ENCODE results near the gene C10orf143.

C10orf143 gene

GRCh38 chr10:130016095-130016494 lies 94.5 kb downstream of the C10orf143 start:
- DNase-seq, result no peak

DNA sequence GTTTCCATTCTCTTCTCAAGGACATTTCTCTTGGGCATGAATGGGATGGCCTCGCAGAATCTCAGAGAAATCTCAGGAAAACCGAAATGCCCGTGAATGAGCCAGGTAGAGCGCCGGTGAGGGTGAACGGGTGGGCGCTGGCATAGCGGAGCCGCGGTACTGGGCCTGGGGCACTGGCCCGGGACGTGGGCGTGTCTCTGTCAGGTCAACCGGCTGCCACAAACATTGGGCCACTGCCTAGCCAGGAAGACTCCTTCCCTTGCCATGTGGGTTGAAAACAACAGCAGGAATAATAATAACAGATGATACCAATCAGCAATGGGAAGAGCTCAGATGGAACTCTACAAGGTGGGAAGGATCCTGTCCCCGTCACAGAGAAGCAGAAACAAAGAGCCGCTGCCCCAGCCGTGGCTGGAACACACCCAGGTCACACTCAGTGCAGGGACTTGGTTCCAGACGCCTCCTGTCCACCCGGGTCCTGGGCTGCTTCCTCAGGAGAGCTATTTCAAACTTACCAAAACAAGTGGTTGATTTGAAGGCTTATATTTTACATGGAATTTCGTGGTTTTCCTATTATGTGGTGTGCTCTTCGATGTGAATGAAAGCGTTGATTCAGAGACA lies 95.4 kb downstream of the C10orf143 start:
- DNase-seq, result no peak

DNA sequence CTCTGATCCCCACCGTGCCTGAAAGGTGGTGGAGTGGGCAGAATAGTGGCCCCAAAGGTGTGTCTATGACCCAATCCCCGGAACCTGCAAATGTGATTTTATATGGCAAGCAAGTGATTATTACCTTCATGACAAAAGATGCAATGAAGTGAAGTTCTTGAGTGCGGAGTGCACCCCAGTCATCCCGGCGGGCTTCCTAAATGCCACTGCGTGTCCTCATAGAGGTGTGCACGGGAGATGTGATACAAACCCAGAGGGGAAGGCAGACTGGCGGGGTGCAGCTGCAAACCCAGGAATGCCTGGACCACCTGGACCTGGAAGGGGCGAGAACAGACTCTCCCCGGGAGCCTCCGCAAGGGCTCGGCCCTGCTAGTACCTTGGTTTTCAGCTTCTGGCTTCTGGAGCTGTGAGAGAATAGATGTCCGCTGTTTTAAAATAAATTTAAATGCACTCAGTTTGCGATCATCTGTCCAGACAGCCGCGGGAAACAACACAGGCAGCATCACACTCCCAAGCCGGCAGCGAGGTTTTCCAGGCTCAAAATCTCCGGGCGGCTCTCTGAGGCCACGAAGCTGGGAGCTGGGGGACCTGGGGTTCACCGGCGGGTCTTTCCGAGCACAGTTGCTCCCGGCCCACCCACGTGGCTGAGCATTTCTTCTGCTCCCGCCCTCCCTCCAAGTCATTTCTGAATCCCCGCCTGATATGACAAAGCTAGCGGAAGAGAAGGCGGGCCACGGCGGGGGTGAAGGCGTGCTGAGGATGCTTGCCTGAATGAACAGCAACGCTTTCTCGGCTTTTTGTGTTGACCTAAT lies 96.2 kb downstream of the C10orf143 start:
- no peak for DNase-seq
